ENCODE data around the gene C1QL2.

C1QL2 gene

DNA sequence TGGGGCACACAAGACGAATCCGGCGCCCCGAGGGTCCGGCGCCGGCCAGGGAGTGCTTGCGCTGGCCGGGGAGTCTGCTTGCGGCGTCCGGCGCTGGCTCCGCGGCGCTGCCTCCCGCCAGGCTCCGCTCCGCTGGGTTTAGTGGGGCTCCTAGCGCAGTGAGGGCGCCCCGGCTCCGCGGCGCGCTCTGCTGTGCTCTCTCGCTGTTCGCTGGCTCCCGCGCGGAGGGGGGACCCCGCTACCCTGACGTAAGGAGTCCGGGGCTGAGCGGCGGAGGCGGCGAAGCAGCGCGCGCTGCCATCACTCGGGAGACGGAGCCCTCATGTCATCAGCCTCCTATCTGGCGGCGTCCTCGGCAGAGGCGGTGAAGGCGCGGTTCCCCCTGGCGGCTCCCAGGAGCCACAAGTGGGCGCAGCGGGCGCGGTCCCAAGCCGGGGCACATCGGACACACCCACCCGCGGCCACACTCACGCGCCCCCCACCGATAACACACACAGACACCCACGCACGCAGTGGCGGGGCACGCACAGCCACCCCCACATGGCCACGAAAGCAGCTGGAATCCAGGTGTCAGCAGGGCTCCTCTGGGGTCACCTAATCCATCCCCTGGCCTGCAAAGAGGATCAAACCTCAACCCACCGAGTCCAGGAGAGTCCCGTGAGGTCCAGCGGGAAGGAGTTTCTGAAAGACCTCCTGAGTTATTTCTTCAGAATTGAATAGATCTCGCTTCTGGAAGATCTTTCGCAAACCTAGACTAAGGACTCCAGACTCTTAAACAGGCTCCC, at the start of gene C1QL2:
Gene C1QL2, minus strand, starts transcription at position 189 of the 785 bp plus-strand sequence. CDS start 482 bp downstream, outside the sequence.
- in situ Hi-C loops (cut with MboI; ENCODE audit: low sequenced_read_pairs) = no loop called here

DNA sequence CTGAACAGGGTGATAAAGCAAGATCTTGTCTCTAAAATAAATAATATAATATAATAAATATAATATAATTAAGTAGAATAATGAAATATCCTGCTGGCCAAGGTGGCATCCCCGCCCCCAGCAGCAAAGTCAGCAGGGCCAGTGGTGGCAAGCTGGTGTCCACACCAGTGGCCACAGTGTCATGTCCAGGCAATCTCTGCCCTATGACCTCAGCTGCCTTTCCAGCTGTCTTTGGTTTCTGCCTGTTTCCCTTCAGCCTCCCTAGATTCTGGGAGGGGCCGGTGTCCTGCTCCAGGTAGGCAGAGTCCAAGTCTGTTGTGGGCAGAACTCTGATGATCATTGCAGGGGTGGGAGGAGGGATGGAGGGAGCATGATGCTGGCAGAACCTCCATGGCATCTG, 48.9 kb upstream of the C1QL2 start:
- in situ Hi-C loops (cut with MboI; ENCODE audit: low sequenced_read_pairs) = no loop called here

DNA sequence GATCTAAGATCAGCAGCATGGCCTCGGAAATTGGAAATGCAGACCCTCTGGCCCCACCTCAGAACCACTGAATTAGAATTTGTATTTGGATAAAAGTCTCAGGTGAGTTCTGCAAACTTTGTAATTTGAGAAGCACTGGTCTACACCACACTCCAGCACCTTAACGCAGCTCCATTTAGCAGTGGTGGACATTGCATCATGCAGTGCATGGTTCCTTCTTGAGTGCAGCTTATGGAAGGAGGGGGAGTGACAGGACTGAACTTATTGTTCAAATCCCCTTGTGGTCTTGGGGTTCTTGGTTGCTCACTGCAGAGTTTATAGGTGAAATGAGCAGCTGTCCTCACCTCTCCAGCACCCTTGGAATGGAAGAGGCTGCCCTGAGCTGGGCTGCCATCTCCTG, 47.6 kb upstream of the C1QL2 start:
- in situ Hi-C loops (cut with MboI; ENCODE audit: low sequenced_read_pairs) = no loop called here

DNA sequence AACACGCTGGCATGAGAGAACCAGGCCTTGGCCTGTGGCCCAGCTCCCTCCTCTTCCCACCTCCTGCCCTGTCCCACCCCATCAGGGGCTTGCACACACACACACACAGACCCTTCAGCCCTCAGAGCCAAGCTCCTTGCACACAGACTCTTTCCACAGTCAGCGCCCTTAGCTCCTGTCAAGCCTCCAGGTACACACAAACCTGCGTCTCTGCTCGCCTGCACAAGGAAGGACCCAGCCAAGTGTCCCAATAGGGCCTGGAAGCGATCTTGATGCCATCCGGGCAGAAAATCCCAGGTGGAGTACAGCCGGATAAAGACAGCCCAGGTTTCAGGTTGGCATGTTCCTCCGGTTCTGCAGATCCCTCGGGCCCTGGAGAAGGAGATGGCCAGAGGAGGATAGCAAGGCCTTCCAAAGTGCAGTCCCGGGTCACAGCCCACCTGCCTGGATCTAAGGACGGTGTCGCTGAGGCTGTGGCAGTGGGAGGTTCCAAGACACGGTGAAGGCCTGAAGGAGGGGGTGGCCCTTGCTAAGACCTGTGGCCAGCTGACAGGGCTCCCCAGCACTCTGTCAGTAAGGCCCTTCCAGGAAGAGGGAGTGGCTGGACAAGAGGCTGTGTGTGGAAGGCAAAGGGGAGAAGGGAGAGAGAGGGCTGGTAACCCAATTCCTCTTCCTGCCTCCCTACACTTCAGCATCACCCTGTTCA, 46.6 kb upstream of the C1QL2 start:
- in situ Hi-C loops (cut with MboI; ENCODE audit: low sequenced_read_pairs) = no loop called here

DNA sequence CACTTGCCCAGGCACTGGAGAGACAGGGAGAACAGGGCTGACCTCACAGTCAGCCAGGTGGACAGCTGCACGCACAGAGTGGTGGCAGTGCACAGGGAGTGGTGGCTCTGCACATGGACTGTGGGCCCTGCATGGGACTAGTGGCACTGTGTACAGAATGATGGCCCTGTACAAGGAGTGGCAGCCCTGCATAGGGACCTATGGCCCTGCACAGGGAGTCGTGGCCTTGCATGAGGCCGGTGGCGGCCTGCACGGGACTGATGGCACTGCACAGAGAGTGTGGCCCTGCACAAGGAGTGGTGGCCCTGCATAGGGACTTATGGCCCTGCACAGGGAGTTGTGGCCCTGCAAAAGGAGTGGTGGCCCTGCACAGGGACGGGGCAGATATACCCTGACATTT, 46.0 kb upstream of the C1QL2 start:
- in situ Hi-C loops (cut with MboI; ENCODE audit: low sequenced_read_pairs) = no loop called here

DNA sequence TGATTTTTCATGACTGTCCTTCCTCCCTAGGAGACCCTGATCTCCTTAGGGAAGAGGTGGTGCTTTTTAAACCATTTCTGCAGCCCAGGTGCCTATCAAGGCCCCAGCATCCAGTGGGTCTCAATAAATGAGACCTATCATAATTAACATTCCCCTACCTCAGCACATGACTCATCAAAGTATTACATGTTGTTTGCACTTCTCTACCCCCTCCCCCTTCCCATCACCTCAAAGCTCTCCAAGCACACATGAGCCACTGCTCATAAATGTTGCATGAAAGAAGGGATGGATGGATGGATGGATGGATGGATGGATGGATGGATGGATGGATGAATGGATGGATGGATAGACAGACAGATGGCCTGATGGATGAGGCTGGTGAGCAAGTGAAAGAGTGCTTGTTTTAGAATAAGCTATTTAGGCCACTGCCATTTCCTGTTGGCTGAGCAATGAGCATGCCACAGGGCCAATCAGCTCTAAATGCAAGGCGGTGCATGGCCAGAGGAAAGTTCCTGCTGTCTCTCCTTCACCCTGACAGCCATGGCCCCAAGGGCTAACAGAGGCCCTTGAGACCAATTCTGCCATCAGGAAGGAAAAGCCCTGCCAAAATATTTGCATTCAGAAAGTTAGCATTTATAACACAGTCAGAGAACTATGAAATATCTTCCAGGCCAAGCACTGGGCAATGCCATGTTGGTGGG, 44.2 kb upstream of the C1QL2 start:
- in situ Hi-C loops (cut with MboI; ENCODE audit: low sequenced_read_pairs) = no loop called here

DNA sequence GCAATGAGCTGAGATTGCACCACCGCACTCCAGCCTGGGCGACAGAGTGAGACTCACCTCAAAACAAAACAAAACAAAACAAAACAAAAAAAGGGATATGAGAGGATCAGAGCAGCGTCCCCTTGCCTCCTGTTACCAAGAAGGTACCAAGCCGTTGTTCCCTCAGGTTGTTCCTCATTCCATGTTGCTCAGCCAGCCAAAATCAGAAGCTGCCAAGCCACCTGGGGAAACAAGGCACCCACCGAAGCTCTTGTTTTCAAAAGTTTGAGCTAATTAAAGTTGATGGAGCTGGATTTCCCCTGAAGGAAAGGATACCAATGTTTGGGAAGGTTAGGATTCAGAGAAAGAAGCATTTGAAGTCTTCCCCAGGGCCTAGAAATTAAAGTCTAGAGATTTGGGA, 43.3 kb upstream of the C1QL2 start:
- in situ Hi-C loops (cut with MboI; ENCODE audit: low sequenced_read_pairs) = no loop called here

DNA sequence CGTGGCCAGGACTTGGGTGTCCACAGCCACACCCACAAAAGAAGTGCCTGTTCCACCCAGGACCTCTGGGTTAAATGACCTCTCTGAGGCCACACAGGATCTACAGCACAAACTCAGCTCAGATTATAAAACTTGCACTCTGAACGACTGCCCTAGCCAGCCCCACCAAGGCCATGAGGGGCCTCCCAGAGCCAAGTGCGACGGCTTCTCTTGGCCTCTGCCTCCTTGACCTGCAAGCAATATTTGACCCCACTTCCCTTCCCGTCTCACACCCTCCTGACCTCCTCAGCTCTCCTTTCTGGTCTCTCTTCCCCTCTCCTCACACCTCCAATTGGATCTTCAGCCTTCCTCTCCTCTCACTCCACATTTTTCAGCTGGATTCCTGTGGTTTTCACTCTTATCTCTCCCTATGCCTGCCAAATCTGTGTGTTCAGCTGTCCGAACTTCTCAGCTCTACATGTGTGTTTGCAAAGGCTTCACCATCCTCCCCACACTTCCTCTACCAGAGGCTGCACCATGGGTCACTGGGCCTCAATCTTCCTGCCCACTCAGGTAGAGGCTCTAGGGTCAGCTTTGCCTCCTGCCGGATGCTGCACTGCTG, 39.8 kb upstream of the C1QL2 start:
- in situ Hi-C loops (cut with MboI; ENCODE audit: low sequenced_read_pairs) = no loop called here

DNA sequence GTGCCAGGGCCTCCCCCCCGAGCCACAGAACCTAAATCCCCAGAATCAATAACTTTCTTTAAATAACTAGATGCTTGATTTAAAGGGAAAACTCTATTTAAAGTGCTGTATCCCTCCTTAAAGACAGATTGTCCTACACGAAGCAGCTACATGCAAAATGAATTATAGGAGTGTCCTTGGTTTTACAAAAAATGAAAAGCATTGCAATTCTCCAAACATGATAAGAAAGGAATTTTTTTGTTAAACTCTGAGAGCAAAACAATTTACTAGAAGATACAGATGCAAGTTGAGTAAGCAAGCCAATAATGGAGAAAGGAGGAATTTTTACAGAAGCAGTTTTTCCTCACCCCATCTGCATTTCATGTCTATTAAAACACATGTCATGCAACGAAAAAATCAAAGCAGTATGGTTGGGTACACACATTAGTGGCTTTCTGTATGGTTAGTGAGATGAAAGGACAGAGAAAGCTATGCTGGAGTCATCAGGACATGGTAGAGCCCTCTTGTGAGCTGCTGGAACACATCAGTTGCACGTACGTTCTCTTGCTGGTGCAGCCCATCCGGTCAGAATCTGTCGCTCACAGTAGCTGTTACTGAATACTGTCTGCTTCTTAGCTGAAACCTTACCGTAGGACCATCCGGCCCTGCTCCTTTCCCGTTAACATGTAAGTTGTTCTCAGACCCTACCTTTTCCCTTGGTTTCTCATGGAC, 39.1 kb upstream of the C1QL2 start:
- in situ Hi-C loops (cut with MboI; ENCODE audit: low sequenced_read_pairs) = no loop called here

DNA sequence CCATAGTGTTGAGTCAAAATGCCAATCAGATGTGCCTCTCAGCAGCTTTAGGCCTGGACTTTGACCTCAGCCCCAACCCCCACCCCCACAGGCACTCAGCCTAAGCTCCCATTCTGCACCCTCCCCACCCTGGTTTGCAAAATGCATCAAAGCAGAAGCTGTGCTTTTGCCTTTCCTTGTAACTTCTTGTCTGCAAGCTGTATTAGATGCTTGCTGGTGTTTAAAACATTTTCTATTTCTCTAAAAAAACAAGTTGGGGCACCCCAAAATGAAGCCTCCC, 38.5 kb upstream of the C1QL2 start:
- in situ Hi-C loops (cut with MboI; ENCODE audit: low sequenced_read_pairs) = no loop called here

DNA sequence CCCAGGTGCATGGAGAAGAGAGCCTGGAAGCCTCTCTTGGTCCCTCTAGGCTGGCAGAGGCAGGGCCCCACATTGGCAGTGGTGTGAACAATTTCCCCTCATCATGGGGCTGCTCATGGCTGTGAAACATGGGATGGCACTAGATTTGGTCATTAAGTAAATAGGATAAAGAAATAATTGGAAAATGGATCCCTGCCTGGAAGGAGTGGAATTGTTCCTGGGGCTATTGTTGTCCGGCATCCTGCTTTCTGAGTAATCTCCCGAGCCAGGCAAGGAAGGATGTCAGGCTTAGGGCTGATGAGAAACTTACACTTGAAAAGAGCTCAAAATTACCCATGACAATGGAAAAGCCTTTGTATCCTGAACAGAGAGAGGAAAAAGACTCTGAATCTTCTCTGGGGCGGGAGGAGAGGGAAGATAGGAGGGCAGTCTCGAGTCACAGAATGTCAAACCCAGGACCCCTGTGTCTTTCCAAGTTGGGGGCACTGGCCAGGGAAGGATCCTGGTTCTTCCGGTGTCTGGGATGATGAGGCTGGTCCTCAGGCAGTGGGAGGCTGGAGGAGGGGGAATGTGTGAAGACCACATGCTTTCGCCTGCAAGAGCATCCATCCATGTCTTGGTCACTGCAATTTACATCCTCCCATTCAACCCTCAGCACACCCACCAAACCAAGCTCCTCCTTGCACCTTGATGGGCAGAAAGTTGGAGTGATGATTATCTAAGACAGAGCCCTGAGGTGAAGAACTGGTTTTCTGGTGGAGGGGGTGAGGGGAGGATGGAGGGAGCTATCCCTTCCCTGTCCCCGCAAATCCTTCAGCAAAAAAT, 38.0 kb upstream of the C1QL2 start:
- in situ Hi-C loops (cut with MboI; ENCODE audit: low sequenced_read_pairs) = no loop called here

DNA sequence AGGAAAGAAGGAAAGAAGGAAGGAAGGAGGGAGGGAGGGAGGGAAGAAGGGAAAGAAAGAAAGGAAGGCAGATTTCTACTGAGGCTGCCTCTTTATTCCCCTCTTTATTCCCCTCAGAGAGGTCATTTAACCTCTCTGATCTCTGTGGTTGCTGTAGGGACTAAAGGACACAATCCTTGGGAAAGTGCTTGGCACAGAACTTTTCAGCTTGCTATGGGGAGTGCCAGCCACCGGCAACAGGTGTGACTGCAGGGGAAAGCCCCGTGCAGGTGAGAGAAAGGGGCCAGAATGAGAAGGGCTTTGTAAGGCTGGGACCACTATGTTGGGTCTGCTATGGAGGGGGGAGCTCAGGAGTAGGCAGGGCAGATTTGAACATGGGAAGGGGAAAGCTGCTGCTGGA, 37.3 kb upstream of the C1QL2 start:
- in situ Hi-C loops (cut with MboI; ENCODE audit: low sequenced_read_pairs) = no loop called here

DNA sequence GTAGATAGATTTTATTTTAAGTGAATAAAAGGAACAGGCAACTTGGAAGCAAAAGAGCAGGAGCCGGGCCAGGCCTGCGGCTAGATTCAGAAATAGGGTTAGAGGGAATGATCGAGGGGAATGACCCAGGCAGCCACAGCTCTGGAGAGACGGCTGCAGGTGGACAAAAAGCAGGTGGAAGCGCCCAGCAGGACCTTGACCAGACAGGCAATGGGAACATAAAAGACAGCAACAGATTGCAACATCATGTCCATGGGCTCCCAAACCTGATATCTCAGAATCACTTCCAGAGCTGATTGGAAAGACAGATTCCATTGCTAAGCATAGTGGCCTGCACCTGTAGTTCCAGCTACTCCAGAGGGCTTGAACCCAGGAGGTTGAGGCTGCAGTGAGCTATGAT, 36.5 kb upstream of the C1QL2 start:
- in situ Hi-C loops (cut with MboI; ENCODE audit: low sequenced_read_pairs) = no loop called here

DNA sequence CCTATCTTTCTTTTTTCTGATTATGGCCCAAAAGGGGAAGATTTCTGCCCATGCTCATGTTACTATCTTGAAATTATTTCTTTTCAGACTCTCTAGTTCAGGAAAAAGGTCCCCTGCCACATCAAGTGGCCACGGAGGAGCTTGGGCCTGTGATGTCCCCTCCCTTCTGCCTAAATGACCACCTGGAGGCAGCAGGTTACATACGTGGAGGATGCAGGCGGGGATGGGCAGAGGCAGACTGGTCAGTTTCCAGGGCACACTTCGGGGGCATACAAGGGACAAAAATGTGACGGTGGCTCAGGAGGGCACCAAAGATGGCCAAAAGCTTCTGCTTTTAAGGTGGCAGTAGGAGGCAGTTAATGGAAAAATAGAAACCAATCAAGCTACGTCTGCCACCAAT, 34.3 kb upstream of the C1QL2 start:
- in situ Hi-C loops (cut with MboI; ENCODE audit: low sequenced_read_pairs) = no loop called here

DNA sequence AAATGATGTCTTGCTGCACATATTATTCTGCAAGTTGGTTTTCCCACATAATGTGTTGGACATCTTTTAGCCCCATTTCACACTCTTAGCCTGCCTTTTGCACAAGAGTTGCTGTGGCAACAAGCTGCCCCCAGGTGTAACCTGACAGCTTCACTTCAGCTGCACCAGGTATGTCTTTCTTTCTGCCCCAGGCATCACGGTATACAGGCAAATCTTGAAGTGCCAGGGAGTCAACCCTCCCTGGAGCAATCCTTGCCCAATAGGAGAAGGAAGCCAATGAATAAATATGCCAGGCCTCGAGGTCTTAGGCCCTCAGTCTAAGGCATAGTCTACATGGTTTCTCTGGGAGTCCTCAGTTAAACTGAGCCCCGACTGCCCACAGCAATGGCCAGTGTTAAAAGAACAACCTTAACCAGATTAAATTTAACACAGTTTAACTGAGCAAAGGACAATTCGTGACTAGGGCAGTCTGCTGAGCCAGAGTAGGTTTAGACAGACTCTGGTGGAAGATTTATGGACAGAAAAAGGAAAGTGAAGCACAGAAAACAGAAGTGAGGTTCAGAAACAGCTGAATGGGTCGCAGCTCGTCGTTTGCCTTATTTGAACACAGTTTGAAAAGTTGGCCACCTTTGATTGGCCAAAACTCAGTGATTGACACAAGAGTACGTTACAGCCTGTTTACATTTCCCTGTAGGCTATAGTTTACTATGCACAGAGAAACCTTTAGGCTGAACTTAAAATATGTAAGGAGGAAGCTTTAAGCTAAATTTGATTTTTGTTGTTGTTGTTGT, 32.0 kb upstream of the C1QL2 start:
- in situ Hi-C loops (cut with MboI; ENCODE audit: low sequenced_read_pairs) = no loop called here

DNA sequence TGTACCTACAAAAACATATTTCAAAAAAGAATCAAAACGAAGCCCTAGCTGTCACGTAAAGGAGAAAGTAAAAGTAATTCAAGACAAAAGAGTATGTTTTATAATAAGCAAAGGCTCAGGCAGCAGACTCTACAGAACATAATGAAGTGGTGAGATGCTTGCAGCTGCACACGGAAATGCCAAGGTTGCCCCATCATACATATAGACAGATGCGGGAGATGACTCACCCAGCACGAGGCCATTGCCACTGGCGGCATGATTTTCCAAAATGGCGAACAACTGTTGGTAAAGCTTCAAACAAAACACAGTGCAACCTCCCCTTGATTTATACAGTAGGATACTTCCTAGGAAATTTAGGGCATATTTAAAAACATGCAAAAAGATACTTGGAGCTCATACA, 26.0 kb upstream of the C1QL2 start:
- in situ Hi-C loops (cut with MboI; ENCODE audit: low sequenced_read_pairs) = no loop called here

DNA sequence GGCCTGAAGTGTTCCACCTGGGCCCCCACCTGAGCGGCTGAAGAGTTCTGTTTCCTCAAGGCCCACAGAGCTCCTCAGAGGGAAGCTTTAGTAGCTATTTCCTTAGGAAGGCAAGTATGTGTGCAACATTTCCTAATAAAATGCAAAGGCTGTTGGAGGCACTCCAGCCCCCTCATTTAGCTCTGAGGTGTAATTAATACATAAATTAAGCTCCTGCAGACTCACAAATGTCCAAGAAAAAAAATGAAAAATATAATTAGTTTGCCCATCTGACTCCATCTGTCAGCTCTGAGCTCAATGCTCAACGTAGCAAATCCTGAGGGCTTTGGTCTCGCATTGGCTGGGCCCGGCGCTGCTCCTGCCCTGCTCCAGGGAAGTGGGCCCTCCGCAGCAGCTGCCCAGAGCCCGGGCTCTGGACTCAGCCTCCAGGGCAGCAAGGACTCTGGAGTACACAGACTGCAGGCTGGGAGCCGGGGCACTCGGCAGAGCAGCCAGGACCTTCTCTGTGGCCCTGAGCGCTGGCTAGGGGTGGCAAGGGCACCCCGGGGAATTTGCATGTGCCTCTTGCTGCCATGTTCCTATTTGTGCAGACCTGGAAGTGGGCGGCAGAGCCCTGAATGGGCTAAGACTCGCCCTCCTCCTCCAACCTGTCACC, 23.4 kb upstream of the C1QL2 start:
- in situ Hi-C loops (cut with MboI; ENCODE audit: low sequenced_read_pairs) = no loop called here

DNA sequence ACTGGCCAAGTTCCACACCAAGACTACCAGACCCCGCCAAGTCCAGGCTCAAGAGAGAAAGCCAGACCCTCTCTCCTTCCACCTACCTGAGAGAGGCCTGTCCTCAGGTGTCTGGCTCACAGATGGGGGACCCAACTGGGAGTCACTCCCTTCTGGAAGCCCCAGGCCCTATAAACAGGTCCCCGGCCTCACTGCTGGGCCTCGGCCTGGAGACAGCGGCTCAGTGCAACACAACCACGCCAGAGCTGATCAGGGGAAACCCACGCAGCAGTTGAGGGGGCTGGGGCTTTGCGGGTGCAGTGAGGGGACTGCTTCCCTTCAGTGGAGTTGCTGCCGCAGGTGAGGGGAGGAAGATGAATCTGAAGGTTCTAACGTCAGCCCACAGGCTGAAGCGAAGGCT, 22.8 kb upstream of the C1QL2 start:
- in situ Hi-C loops (cut with MboI; ENCODE audit: low sequenced_read_pairs) = no loop called here

DNA sequence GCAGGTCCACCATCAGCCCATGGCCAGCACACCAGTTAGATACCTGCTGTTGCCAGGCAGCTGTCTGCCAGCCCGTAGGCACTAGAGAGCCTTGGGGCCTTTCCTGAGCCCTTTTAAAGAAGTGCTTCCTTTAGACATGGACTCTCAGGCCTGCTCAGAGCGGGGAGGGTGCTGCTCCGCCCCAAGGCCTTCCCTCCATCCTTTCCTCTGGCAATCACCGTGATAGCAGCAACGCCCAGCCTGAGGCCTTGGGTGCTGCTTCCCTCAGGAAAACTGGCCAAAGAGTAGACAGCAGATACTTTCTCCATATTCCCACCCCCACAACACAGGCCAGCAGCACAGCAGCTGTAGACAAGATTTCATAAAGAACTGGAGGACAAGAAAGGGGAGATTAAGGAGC, 22.3 kb upstream of the C1QL2 start:
- in situ Hi-C loops (cut with MboI; ENCODE audit: low sequenced_read_pairs) = no loop called here
